ENCODE results near the gene POLE.

- no peak for TF ChIP-seq YY1 (IDR thresholded peaks at IDR 0.05; ENCODE audit: low read depth)
- no peak for TF ChIP-seq CTCF (IDR thresholded peaks at IDR 0.05)
Measured at GRCh38 chr12:132579744-132580143, 107.4 kb downstream of the POLE start.

Data from SK-N-SH (cell line).